ENCODE measurements around the gene CDH12. TPM values are rescaled to one million over a fixed set of nuclear protein-coding genes. Genes with fewer than 3 reads are reported as not detected.
A peak's percentile ranks its signal among the peaks of the same experiment; 100 is the strongest.

CDH12 gene
- total and polyA plus RNA-seq, 2 experiments from 2014 or later: 0.09 to 0.97 TPM

- H3K27me3 ChIP-seq: no peaks in the 10 kb centered on the region
- peak; percentile 50 to 60 for DNase-seq (ENCODE audit: low read depth in 1 of 2, low spot score in 1 of 2)
These were observed 933.6 kb downstream of the CDH12 start for GRCh38 chr5:21919414-21920022.

GRCh38 chr5:21918451-21918850 lies 934.7 kb downstream of the CDH12 start:
- no peaks in the 10 kb centered on the region for H3K4me1 ChIP-seq (ENCODE audit: low read depth)
- H3K27me3 ChIP-seq: no peaks in the 10 kb centered on the region
- TF ChIP-seq CTCF (IDR thresholded peaks at IDR 0.05; ENCODE audit: low read depth, low read length): no peak
- H3K4me3 ChIP-seq: no peak overlapping the region
- no peaks in the 10 kb centered on the region for H3K9me3 ChIP-seq (ENCODE audit: low read depth)
- no peak overlapping the region for H3K27ac ChIP-seq
- no peak for DNase-seq (ENCODE audit: low read depth in 1 of 2, low spot score in 1 of 2)
- no peaks in the 10 kb centered on the region for H3K36me3 ChIP-seq

More at GRCh38 chr5:21919414-21920022, 933.6 kb downstream of the CDH12 start:
- H3K36me3 ChIP-seq: no peaks in the 10 kb centered on the region
- TF ChIP-seq CTCF (IDR thresholded peaks at IDR 0.05; ENCODE audit: low read depth, low read length): peak; percentile 61
- no peak overlapping the region for H3K4me3 ChIP-seq
- no peaks in the 10 kb centered on the region for H3K4me1 ChIP-seq (ENCODE audit: low read depth)
- no peak overlapping the region for H3K27ac ChIP-seq
- H3K9me3 ChIP-seq (ENCODE audit: low read depth): no peaks in the 10 kb centered on the region

- no peaks in the 10 kb centered on the region for H3K36me3 ChIP-seq
- no peak for DNase-seq (ENCODE audit: low read depth in 1 of 2, low spot score in 1 of 2)
- no peaks in the 10 kb centered on the region for H3K9me3 ChIP-seq (ENCODE audit: low read depth)
- no peaks in the 10 kb centered on the region for H3K4me1 ChIP-seq (ENCODE audit: low read depth)
- no peak overlapping the region for H3K27ac ChIP-seq
- TF ChIP-seq CTCF (IDR thresholded peaks at IDR 0.05; ENCODE audit: low read depth, low read length): no peak
- H3K27me3 ChIP-seq: no peaks in the 10 kb centered on the region
- H3K4me3 ChIP-seq: no peak overlapping the region
These were observed 942.4 kb downstream of the CDH12 start for GRCh38 chr5:21910731-21911130.

- no peak for TF ChIP-seq CTCF (IDR thresholded peaks at IDR 0.05; ENCODE audit: low read depth, low read length)
- no peaks in the 10 kb centered on the region for H3K27me3 ChIP-seq
- H3K9me3 ChIP-seq (ENCODE audit: low read depth): no peaks in the 10 kb centered on the region
- H3K4me3 ChIP-seq: no peak overlapping the region
- no peak for DNase-seq (ENCODE audit: low read depth in 1 of 2, low spot score in 1 of 2)
- no peaks in the 10 kb centered on the region for H3K36me3 ChIP-seq
- H3K27ac ChIP-seq: no peak overlapping the region
- H3K4me1 ChIP-seq (ENCODE audit: low read depth): no peaks in the 10 kb centered on the region
These were observed 957.3 kb downstream of the CDH12 start for GRCh38 chr5:21895766-21896350.

GRCh38 chr5:21893161-21893560 lies 960.0 kb downstream of the CDH12 start:
- Histone ChIP-seq H3K36me3 (no peaks in the 10 kb centered on the region), H3K27ac (no peak overlapping the region), H3K4me1 (ENCODE audit: low read depth) (no peaks in the 10 kb centered on the region), H3K27me3 (no peaks in the 10 kb centered on the region), H3K4me3 (no peak overlapping the region), H3K9me3 (ENCODE audit: low read depth) (no peaks in the 10 kb centered on the region)
- no peak for DNase-seq (ENCODE audit: low read depth in 1 of 2, low spot score in 1 of 2)
- no peak for TF ChIP-seq CTCF (IDR thresholded peaks at IDR 0.05; ENCODE audit: low read depth, low read length)
